H1 (cell line): ENCODE results near the gene C2orf76. TPM values are rescaled to one million over a fixed set of nuclear protein-coding genes. Genes with fewer than 3 reads are reported as not detected.

Experiments used
- CBX8 ChIP-seq: fragments of 300-800, 300-1000 bp; sonication (generic); IDR thresholded peaks from 2 replicates; pipeline ENCODE4 v1.7.1; 2016; ENCODE audit warnings: low read depth, low read length, borderline replicate concordance
- CHD1 ChIP-seq: IDR thresholded peaks from 2 replicates; pipeline ENCODE4 v1.6.1; 2012; ENCODE audit warnings: low read depth, low read length, improper control_type of control experiment
- CHD2 ChIP-seq: IDR thresholded peaks from 2 replicates; pipeline ENCODE4 v1.6.1; 2012; ENCODE audit warnings: low read length, improper control_type of control experiment
- SAP30 ChIP-seq: fragments of 300-600 bp; sonication (generic); IDR thresholded peaks from 2 replicates; pipeline ENCODE4 v1.7.1; 2012; ENCODE audit warnings: low read length, moderate library complexity, mild to moderate bottlenecking, inconsistent platforms; ENCODE audit not compliant: insufficient read depth, insufficient replicate concordance
- SP4 ChIP-seq: IDR thresholded peaks from 2 replicates; pipeline ENCODE4 v1.6.1; 2012; ENCODE audit warnings: low read length, inconsistent platforms
- YY1 ChIP-seq: IDR thresholded peaks from 2 replicates; pipeline ENCODE4 v1.6.1; 2011; ENCODE audit warnings: low read depth, mild to moderate bottlenecking, low read length
- polyA plus RNA-seq, 7 experiments: library from polyadenylated mRNA; depleted of rRNA in 3 of 7; stranded (reverse) in 5 of 7; unstranded in 2 of 7; fragments of >200 nt in 5 of 7; fragments of 200-250 nt in 2 of 7; gene quantifications; 1 replicate in 5 of 7; 2 replicates in 1 of 7; 4 replicates in 1 of 7; pipeline versions ENCODE4 v1.2.1 to v1.2.3, GENCODE V29; 2011 to 2013; ENCODE audit warnings: missing spikeins in 2 of 7, mixed read lengths in 2 of 7
- total RNA-seq: library from RNA; stranded (reverse); fragmentation: NEBNext Ultra II Directional; extraction: Animal tissue kit (Norgen Biotek cat#: 25700); gene quantifications from 2 replicates; pipeline ENCODE4 v1.2.1, GENCODE V29; 2021

C2orf76 gene
- total and polyA plus RNA-seq, 2 of the 8 experiments (the other 6 are each of a cell fraction or from before 2014, with no cell fraction given) = 4.4 to 5.0 TPM

DNA sequence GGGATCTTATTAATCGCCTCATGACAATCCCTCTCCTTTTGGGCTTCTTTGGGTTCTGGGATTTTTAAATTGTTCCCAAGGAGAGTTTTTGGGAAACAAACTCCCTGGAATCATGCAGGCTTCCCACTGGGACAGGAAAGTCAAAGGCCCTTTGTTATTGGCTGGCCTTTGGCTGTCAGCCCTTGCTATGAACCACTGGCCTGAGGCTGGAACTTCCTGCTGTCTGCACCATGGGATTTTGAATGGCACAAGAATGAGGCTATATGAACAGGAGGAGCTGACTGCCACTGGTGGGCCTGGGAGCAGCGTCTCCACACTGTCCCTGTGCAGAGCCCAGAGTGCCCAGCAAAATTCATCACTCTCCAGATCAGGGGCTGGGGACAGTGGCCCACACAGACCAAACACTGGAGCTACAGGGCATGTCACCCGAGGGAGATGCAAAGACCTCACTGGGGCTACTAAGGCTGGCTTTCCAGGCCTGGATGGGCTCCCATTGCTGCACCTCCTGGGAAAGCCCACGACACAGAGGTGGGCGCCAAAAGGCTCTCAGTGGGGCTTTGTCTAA lies 107.3 kb downstream of the C2orf76 start (continued):
- TF ChIP-seq SAP30 (no peak), CHD1 (no peak), CBX8 (no peak), SP4 (no peak), CHD2 (no peak), YY1 (no peak)
